A204.1 (cell line): Measurements from ENCODE around the gene ARHGEF7.
"Not testable (repeated sequence)": the region's sequence is repeated elsewhere in the genome, so short reads cannot be mapped to it uniquely, and the experiment has no call there.

ENCODE experiments used
- FAIRE-seq: peaks from 2 replicates; lab custom pipeline; 2012; peaks lifted over from hg19 to GRCh38; lab: Jason Lieb, UNC

ARHGEF7 gene

DNA sequence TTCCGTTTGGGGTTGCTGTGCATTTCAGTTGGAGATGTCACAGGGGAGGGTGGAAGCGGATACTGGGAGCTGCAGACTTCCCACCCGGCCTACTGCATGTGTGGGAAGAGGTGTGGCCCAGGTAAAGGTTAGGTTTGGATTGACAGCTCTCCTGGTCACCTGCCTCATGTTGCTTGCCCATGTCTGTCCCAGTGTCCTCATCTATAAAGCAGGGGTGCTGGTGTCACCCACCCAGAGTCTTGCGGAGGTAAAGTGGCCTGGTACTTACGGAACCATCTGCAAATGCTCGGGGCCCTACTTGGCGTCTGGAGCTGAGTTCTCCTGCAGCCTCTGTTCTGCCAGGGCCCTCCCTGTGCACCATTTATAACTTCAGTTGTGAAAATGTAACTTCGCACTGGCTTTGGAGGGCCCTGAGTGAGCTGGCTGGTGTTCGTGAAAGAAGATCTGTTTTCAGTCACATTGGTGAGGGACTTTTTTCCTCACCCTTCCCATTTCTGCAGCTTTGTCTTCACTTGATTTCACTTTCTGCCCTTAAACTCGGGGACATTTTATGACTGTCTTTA, 140.2 kb downstream of the ARHGEF7 start:
- no peak for FAIRE-seq

DNA sequence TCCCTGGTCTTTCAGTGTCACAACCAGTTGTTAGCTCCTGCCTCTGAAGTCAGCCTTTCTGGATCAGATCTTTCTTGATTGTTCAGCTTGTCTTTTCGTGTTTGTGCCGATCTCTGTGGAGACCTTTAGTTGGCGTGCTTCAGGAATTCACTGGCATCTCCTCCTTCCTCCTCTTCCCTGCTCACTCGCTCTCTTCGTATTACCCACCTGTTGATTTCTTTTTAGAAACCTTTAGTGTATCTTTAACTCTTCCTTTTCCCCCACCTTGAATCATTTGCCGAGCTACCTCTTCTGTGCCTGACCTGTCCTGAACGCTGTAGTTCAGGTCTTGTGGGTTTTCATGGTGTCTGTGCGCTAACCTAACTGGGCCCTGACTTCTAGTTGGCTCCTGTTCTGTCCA, 141.3 kb downstream of the ARHGEF7 start:
- no peak for FAIRE-seq

DNA sequence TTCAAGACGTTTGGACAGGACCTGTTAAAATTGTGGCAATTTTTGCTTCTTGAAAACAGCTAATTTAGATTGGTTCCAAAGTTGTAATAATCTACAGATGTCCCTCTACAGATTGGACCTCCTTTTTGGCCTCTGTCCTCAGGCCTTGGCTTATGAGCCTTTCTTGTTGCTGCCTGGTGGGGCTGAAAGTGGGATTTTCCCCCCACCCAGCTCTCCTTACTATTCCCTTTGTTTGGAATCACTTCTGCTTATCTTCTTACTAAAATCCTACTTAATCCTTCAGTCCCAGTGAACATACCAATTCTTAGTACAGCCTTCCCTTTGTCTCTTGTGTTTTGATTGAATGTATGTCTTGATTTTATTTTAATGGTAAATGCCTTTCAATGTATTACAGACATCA, 141.8 kb downstream of the ARHGEF7 start:
- FAIRE-seq = no peak

DNA sequence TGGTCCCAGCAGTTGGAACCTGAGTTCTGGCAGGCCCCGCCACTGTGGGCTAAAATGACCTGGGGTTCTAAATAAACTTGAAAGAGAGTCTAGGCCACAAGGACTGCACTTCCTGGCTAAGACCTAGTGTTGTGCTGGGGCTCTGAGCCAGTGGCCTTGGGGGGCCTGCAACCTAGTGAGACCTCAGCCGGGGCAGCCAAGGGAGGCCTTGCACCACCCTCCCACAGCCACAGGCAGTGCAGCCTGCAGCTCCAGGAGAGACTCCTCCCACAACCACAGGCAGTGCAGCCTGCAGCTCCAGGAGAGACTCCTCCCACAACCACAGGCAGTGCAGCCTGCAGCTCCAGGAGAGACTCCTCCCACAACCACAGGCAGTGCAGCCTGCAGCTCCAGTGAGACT, 142.8 kb downstream of the ARHGEF7 start:
- not testable (repeated sequence) for FAIRE-seq

DNA sequence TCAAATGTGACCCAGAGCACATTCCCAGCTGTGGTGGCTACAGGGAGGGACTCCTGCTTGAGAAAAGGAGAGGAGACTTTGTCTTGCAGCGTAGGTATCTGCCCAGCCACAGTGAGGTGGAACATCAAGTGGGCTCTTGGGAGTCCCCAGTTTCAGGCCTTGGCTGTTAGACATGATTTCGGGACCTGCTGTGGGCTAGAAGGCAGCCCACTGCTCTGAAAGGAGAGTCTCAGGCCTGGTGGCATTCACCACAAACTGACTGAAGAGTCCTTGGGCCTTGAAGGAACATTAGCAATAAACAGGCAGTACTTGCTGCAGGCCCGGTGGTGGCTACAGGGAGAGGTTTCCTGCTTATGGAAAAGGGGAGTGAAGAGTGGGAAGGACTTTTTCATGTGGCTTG, 143.5 kb downstream of the ARHGEF7 start:
- FAIRE-seq = no peak

DNA sequence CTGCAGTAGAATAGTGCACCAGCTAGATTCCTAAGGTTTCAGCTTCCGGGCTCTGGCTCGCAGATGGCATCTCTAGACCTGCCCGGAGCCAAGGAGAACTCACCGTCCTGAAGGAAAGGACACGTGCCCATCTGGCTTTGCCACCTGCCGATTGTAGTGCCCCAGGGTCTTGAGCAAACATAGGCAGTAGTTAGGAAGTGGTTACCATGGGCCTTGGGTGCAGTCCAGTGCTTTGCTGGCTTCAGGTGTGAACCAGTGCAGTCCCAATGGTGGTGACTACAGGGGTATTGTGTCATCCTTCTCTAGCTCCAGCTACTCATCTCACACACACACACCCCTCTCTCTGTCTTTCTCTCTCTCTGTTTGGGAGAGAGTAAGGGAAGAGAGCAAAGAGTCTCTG, 143.9 kb downstream of the ARHGEF7 start:
- no peak for FAIRE-seq

DNA sequence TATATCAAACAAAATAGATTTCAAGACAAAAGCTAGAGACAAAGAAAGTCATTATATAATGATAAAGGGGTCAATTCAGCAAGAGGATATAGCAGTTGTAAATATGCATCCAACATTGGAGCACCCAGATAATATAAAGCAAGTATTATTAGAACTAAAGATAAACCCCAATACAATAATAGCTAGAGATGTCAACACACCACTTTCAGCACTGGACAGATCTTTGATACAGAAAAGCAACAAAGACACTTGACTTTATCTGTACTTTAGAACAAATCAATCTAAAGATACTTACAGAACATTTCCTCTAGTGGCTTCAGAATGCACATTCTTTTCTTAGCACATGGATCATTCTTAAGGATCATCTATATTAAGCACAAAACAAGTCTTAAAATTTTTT, 146.2 kb downstream of the ARHGEF7 start:
- FAIRE-seq = no peak

DNA sequence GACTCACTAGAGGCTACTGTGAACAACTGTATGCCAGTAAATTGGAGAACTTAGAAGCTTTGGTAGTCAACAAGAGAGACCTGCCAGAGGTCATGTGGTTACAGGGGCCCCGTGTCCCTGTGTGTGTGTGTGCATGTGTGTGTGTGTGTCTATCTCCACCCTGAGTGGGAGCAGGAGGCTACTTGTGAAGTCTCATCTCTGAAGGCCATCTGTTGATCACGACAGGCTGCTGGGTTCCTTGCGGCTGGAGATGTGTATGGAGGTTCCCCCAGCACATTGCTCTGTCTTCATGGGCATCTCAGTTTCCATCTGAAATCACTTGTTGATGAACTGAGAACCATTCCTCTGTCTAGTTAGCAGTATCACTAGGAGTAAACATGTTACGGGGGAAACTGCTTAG, 147.2 kb downstream of the ARHGEF7 start:
- no peak for FAIRE-seq

DNA sequence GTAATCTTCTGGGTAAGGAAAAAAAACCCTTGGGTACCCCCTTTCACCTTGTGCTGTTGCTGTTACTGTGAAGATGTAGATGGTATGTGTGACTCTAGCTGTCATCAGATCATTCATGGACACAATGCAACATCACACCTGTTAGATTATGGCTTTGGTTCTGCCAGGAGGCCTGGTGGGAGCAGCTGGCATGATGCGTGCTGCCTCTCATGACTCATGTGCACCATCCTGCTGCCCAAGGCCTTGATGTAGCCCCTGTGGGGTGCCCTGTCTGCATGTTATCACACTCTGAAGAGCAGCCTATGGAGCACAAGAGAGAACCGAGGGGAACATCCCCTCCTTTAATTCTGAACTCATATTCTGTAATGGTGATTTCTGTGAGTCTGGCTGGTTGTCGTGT, 147.6 kb downstream of the ARHGEF7 start:
- no peak for FAIRE-seq

DNA sequence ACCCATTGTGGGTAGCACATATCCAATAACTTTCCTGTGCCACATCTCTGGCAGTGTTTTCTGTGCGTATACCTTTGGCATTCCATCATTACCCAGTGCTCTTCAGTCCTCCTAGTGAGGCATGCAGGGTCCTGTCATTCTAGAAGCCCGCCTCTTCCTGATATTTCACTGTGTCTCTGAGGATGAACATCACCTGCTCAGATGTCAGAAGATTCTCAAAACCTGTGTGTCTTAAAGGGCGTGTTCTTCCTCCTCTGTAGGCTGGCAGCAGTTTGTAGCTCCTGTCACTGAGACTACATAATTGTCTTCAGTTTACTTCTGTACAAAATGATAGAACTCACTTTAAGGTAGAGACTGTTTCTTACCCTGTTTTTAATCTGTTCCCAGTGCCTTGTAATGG, 148.5 kb downstream of the ARHGEF7 start:
- FAIRE-seq = no peak

DNA sequence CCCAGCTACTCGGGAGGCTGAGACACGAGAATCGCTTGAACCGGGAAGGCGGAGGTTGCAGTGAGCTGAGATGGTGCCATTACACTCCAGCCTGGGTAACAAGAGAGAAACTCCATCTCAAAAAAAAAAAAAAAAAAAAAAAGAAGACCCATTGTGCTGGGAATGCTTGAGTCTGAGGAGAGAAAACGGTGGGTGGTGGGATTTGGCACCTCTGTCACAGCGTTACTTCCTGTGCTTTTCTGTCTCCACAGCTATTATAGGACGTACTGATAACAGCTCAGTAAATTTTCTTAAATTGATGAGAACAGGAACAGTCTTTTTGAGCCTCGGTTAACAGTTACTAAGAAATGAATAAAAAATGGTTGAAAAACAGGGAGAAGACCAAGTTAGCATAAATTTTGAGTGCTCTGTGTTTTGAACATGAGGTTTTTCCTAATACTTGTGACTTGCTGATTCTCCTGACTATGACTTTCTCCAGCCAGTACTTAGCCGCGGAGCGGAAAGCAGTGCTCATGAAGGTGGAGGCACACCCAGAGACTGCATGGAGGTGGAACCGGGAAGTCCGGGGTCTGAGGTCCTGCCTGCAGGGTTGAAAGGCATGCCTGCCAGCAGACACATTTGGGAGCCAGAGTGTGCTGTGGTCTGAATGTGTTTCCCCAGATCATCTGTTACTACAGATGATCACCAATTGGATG, 150.0 kb downstream of the ARHGEF7 start:
- no peak for FAIRE-seq

DNA sequence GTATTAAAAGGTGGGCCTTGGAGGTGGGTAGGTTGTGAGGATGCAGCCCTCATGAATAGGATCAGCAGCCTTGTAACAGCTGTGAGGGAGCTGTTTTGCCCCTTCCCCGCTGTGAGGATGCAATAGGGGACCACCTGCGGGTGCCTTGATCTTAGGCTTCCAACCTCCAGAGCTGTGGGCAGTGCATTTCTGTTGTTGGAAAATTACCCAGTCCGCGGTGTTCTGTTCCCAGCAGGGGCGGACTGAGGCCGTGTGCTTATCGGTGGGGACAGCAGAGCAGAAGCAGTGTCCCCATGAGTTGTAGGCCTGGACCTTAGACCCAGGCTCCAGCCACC, 150.6 kb downstream of the ARHGEF7 start:
- no peak for FAIRE-seq

DNA sequence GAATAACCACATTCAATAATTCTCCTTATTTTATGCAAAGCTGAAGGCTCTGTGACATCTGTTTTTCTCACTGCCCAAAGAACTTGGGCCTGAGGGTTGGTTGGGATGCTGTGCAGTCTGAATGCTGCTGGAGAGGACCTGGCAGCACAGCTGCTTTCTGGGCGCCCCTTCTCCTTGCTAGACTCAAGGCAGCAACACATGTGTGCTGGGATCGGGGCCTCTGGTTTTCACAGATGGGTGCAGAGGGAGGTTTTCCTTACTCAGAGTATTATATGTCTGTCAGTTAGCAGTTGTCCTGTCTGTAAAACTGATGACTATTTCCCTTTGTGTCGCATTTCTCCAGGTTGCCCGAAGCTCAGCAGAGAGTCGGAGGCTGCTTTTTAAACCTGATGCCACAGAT, 152.1 kb downstream of the ARHGEF7 start:
- no peak for FAIRE-seq

DNA sequence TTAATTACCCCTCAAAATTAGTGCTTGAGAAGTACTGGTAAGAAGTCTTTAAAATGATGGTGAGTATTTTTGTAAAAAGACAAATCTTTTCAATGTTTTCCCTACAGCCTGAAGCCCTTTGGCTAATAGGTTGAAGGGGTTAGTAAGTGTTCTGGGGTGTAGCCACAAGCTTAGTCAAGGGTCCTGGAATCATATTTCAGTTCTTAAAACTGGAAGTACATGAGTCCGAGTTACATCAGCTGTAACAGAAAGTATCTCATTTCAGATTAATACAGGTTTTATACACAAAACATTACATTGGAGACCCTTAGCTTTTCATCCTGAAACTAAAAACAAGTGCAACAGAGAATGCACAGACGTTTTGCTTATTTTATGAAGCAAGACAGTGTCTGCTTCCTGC, 152.7 kb downstream of the ARHGEF7 start:
- FAIRE-seq = no peak

DNA sequence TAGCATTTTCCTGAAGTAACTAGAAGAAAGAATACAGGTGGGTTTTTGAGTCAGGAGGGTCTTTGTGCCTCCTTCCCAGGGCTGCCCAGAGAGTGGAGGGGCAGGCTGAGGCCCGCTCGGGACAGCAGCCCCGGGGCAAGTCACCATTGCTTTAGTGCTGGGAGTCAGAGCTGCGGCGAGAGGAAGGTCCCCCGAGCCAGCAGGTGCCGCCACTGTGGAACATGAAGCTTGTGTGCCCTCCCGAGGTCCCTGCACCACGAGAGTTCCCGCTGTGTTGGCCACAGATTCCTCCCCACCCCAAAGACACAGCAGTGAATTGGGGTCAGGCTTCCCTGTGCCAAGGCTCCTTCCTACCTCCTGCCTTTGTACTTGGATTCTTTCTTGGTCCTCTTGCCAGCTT, 154.4 kb downstream of the ARHGEF7 start:
- FAIRE-seq = no peak

DNA sequence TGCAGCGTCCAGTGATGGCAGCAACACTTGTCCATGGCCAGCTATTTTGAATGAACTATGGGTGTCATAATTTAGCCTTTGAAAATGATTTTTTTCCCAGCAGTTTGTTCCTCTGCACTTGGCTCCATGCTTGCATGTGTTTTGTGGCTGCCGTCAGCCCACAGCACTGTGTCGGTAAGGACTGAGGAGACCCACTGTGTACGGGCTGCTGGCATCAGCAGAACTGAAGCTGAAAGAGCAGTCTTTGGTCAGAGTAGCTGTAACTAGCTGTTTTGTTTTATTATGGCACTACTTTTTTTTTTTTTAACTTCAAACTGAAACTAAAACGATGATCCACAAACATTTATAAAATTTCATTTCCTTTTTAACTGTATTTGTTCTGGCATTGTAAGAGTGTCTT, 155.0 kb downstream of the ARHGEF7 start:
- FAIRE-seq = no peak

DNA sequence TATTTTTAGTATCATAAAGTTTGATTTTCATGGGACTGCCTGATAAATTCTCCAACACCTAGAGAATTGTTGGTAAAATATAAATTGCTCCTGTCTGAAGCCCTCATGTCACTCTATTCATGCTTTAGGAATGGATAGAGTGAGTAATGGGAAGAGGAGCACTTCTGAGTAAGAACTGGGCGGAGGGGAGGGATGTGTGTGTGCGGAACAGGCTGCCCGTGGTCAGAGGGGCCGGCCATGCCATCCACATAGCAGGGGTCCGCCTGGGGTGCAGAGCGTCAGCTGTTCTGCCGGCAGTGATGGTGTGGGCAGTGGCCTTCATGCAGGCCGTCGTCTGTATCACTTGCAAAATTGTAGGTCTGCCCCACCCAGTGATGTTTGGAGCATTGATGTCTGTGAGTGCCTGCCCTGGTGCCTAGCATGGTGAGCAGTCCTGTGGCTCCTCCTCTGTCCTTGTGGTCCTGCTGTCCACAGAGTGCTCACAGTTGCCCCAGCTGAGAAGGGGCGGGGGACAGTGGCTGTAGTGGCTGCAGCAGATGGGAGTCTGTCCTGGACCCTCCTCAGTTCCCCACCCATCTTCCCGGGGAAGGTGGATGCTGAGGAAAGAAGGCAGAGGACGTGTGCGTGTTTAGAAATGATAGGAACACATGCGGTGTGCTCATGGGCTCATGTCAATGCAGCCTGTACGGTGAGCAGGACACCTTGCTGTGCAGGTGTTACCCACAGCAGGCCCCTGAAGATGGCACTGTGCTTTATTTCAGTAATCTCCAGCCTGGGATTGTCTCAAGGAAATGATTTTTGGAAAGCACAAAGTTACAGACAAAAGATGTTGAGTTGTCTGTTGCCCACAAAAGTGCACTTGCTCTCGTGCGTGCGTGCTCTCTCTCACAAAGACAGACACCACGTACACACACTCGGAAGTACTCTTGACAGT, 155.9 kb downstream of the ARHGEF7 start:
- FAIRE-seq = no peak

DNA sequence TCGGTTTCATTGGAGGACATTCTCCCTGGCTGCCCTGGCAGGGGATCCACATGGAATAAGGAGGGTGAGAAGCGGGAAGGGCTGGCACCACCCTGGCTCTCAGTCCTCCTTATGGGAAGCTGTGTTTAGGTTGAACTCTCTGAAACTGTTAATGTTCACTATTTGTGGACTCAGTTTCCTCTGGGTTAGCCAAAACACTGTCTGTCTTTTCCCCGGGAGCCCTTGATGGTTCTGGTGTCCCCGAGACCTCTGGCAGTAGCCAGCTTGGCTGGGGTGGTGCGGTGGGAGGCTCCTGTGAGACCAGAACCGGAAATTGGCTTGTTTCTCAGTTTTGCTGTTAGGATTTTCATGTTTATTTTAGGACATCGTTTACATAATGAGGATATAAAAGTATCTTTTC, 157.0 kb downstream of the ARHGEF7 start:
- FAIRE-seq = no peak

DNA sequence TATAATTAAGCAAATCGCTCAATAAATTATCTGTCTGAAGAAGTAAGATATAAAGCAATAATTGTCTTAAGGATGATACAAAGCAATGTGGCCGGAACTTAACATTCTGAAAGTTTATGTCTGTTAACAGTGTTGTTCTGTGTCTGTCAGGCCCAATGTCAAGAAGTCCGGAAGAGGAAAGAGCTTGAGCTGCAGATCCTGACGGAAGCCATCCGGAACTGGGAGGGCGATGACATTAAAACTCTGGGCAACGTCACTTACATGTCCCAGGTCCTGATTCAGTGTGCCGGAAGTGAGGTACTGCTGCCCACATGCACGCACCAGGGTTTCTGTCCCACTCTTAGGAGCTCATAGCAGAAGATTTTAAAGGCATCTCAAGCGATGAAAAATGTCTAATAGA, 160.3 kb downstream of the ARHGEF7 start:
- FAIRE-seq = no peak

DNA sequence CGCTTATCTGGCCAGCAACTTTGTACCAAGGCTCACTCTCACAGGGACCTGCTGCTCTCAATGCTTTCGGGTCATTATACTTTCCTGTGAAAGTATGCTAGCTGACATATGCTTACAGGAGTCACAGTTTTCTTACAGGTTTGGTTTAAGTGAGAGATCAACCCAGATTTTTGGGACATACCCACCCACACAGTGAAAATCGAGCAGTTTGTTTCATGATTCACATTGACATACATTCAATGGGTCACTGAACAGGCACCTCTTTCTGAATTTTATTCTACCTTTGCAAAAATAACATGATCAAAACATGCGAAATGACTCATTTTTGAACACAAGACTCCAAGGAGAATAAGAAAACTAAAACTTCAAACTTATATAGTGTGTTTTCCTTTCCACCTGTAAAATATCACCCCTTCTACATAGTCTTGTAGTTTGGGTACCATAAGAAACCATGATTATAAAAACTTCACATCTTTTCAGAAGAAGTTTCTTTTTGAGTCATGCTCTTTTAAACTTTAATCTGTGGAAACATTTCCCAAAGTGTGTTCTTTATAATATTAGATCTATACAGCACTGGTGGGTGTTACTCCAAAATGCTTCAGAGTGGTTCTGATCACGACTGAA, 161.0 kb downstream of the ARHGEF7 start:
- FAIRE-seq = no peak

DNA sequence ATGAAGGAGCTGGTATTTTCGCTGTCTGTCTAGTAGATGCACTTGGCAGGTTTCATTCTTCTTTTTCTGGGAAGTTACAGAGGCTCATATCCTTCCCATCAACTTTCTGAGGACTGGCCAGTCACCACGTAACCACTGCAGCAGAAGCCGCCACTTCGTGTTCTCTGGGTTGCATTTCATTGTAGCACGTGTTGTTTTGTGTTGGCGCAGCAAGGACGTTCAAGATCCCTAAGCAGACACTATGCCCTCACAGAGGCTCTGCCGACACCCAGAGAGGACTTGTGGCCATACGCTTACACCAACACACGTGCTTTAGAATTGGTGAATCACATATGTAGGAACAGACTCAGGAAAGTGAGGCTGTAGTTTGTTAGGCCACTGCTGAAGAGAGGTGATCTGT, 163.1 kb downstream of the ARHGEF7 start:
- FAIRE-seq = no peak

DNA sequence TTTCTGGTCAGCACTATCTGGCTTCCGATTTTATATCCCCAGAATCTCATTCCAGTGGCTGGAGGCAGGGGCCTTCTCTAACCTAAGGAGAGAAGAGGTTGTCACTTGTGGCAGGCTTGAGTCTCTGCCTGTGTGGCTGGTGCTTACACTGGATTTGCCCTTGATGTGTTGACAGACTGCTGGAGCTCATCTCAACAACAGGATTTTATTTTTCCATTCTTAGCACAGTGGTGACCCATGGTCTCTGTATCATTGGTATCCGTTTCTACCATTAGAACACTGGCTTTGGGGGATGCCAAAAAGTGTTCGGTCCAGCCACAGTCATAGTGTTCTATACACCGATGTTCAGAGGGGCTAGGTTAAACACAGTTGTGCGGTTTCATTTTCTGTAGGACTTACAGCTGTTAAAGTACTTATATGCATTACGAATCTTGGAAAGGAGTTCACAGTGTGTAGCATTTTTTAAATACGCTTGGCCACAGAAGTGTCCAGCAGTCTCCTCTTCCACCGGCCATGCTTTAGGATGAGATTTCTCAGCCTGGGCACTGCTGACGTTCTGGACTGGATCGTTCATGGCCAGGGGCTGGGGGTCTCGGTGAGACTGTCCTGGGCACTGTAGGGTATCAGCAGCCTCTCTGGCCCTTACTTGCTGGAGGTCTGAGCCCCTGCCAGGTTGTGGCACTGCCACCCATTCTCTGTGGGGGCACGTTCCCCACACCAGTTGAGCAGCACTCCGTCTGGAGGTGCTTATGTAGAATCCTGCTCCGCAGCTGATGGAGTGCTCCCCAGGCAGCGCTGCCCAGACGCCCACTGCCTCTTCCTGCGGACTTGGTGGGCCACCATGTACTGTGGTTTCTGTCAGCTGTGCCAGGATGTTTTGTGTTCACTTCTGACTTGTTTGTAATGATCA, 163.9 kb downstream of the ARHGEF7 start:
- FAIRE-seq = no peak
